Measurements from ENCODE around the gene EDEM2. TPM values are rescaled to one million over a fixed set of nuclear protein-coding genes. Genes with fewer than 3 reads are reported as not detected.
"Not testable (repeated sequence)": the region's sequence is repeated elsewhere in the genome, so short reads cannot be mapped to it uniquely, and the experiment has no call there.

EDEM2 gene, protein sequence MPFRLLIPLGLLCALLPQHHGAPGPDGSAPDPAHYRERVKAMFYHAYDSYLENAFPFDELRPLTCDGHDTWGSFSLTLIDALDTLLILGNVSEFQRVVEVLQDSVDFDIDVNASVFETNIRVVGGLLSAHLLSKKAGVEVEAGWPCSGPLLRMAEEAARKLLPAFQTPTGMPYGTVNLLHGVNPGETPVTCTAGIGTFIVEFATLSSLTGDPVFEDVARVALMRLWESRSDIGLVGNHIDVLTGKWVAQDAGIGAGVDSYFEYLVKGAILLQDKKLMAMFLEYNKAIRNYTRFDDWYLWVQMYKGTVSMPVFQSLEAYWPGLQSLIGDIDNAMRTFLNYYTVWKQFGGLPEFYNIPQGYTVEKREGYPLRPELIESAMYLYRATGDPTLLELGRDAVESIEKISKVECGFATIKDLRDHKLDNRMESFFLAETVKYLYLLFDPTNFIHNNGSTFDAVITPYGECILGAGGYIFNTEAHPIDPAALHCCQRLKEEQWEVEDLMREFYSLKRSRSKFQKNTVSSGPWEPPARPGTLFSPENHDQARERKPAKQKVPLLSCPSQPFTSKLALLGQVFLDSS
- 15.1 TPM for total RNA-seq
- polyA plus RNA-seq, result 17.8 TPM

DNA sequence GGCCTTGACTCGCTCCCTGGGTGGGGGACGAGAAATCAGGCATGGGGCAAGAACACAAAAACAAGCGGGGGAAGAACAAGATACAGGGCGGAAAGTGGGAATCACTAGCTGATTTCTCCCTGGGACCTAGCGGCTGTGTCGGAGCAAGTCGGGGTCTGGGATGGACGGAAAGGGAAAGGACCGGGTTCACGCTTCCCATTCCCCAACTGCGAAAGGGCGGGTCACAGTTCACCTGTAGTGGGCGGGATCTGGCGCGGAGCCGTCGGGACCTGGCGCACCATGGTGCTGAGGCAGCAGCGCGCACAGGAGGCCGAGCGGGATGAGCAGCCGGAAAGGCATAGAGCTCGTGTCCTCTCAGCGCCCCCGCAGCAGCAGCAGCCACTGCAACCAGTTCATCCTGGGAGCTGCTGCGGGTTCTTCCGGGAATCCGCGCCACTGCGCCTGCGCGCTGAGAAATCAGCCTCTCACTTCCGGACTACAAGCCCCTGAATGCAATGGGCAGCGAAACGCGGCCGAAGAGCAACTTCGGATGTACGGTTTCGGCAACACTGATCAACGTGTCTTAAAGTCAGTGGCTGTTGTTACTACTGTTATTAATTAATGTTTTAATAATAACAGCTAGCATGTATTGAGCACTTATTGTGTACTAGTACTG lies at the start of gene EDEM2:
Gene EDEM2, minus strand, starts transcription at position 417 of the 655 bp plus-strand sequence. Its CDS starts 78 bp downstream, at position 339.
- under 1% methylated on average over 42 of the region's 42 CpGs for WGBS
- peak; percentile 83 for DNase-seq (ENCODE audit: extremely low spot score)
- H3K27ac ChIP-seq (ENCODE audit: low read depth), result peak within 1 kb of the TSS; percentile 72
- H3K4me1 ChIP-seq (ENCODE audit: insufficient read depth), result no peaks in the 10 kb centered on the region
- peak within 1 kb of the TSS; percentile 72 for H3K4me3 ChIP-seq (ENCODE audit: low read depth, low read length)
- no peaks in the 10 kb centered on the region for H3K36me3 ChIP-seq (ENCODE audit: insufficient read depth)

DNA sequence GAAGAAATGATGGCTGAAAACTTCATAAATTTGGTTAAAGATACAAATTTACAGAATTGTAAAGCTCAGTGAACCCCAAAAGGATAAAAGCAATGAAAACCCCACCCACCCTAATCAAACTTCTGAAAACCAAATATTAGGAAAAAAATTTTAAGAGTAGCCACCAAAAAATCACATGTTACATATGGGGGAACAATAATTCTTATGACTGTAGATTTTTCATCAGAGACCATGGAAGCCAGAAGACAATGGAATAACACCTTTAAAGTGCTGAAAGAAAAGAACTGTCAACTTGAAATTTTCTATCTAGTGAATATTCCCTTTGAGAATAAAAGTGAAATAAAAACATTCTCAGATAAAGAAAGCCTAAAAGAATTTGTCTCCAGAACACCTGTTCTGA lies 49.2 kb upstream of the EDEM2 start:
- H3K4me3 ChIP-seq (ENCODE audit: low read depth, low read length), result no peak overlapping the region
- no peaks in the 10 kb centered on the region for H3K36me3 ChIP-seq (ENCODE audit: insufficient read depth)
- no peak for DNase-seq (ENCODE audit: extremely low spot score)
- no peak overlapping the region for H3K27ac ChIP-seq (ENCODE audit: low read depth)
- no peaks in the 10 kb centered on the region for H3K4me1 ChIP-seq (ENCODE audit: insufficient read depth)

DNA sequence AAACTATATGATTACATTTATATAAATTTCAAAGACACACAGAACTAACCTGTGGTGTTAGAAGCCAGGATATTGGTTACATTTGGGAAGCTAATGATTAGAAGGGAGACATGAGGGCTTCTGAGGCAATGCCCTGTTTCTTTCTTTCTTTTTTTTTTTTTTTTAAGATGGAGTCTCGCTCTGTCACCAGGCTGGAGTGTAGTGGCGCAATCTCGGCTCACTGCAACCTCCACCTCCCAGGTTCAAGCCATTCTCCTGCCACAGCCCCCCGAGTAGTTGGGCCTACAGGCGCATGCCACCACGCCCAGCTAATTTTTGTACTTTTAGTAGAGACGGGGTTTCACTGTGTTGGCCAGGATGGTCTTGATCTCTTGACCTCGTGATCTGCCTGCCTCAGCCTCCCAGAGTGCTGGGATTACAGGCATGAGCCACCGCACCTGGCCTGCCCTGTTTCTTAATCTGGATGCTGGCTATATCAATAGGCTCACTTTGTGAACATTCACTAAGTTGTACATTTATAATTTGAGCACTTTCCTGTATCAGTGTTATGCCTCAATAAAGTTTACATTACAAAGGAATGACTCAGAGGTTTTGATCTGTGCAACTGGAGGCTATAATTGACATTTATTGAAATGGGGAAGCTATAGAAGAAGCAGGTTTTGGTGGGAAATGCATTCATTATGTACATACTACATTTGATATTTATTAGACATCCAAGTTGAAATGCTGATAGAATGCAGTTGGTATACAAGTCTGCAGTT lies 46.1 kb upstream of the EDEM2 start:
- H3K36me3 ChIP-seq (ENCODE audit: insufficient read depth); H3K4me1 ChIP-seq (ENCODE audit: insufficient read depth); DNase-seq (ENCODE audit: extremely low spot score); H3K27ac ChIP-seq (ENCODE audit: low read depth); H3K4me3 ChIP-seq (ENCODE audit: low read depth, low read length): not testable (repeated sequence)
- 86% methylated on average over 9 of the region's 9 CpGs for WGBS

DNA sequence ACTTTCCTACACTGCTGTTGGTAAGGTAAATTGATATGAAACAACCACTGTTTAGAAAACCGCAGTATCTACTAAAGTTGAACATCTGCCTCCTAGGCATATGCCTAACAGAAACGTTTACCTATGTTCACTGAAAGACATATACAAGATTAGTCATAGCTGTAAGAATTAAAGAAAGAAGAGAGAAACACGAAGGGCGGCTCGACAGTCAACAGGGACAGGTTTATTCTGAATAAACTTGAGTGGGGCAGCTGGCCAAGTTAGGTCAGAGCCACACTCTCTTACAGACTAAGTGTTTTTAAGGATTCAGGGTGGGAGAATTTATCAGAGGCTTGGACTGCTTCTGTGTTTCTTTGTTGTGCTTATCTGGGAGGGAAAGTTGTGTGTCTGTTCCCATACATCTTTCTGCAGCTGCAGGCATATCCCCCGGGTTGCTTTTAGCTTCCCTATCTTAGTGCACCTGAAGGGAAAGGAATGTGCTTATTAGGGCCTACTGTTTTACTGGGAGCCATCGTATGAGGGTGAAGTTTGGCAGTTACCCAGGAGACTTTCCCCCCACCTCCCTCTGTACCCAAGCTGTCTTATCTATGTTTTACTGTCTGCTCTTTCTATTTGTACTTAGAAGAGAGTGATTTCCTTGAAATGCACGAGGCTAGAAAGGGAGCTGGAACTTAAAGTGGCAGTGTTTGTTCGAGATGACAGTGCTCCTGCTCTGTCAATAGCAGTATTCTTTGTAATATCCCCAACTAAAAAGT lies 45.2 kb upstream of the EDEM2 start:
- WGBS, result 35% methylated on average over 9 of the region's 9 CpGs
- no peaks in the 10 kb centered on the region for H3K4me1 ChIP-seq (ENCODE audit: insufficient read depth)
- no peak overlapping the region for H3K27ac ChIP-seq (ENCODE audit: low read depth)
- no peak overlapping the region for H3K4me3 ChIP-seq (ENCODE audit: low read depth, low read length)
- DNase-seq (ENCODE audit: extremely low spot score), result no peak
- no peaks in the 10 kb centered on the region for H3K36me3 ChIP-seq (ENCODE audit: insufficient read depth)

DNA sequence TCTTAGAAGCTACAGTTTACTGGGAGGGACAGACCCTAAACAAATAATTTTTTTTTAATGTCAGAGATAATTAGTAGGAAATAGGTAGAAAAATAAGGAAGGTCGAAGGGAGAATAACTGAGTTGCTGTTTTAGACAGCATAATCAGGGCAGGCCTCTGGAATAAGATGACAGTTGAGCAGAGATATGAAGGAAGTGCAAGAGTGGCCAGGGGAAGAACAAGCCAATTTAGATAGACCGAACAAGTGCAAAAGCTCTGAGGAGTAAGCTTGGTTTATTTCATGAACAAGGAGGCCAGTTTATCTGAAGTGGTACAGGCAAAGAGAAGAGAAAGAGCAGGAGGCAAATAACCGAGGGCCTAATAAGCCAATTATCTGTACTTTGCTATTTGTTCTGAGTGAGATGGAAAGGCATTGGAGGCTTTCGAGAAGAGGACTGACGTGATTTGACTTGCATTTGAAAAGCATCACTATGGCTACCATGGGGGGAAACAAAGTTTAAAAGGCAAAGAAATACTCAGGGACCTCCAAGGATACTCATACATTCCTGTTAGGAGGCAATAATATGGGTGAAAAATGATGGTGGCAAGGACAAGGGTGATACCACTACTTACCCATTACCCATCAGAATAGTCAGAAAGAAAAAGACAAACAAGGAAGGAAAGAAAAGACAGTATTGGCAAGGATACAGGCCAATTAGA lies 44.4 kb upstream of the EDEM2 start:
- no peaks in the 10 kb centered on the region for H3K4me1 ChIP-seq (ENCODE audit: insufficient read depth)
- no peak for DNase-seq (ENCODE audit: extremely low spot score)
- WGBS, result 87% methylated on average over 5 of the region's 5 CpGs
- no peak overlapping the region for H3K27ac ChIP-seq (ENCODE audit: low read depth)
- H3K4me3 ChIP-seq (ENCODE audit: low read depth, low read length), result no peak overlapping the region
- H3K36me3 ChIP-seq (ENCODE audit: insufficient read depth), result no peaks in the 10 kb centered on the region

DNA sequence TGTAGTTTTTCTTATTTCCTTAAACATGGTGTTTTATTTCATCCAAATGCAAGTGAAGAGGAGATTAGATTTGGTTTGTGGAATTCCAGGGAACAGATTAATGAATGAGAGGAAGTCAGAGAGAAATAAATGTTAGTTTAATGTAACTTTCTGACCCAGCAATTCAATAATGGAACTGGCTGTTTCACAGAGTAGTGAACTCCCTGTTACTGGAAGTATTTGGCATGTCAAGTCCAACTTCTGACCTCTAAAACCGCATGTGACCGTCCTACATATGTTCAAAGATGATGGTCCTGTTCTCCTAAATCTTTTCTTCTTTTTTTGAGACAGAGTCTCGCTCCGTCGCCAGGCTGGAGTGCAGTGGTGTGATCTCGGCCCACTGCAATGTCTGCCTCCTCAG lies 43.4 kb upstream of the EDEM2 start:
- Histone ChIP-seq H3K4me1 (ENCODE audit: insufficient read depth) (no peaks in the 10 kb centered on the region), H3K4me3 (ENCODE audit: low read depth, low read length) (no peak overlapping the region), H3K27ac (ENCODE audit: low read depth) (no peak overlapping the region), H3K36me3 (ENCODE audit: insufficient read depth) (no peaks in the 10 kb centered on the region)
- no peak for DNase-seq (ENCODE audit: extremely low spot score)
- 87% methylated on average over 6 of the region's 6 CpGs for WGBS

DNA sequence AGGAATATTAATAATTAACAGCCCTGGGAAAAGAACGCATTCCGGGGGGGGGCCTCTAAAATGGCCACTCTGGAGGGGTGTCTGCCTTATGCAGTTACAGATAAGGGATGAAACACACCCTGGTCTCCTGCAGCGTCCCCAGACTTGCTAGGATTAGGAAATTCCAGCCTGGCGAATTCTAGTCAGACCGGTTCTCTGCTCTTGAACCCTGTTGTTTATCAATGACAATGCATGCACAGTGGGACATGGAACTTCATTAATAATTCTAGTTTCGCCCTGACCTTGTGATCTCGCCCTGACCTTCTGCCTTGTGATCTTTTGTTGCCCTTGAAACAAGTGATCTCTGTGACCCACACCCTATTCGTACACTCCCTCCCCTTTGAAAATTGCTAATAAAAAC lies 42.1 kb upstream of the EDEM2 start:
- not testable (repeated sequence) for H3K36me3 ChIP-seq (ENCODE audit: insufficient read depth); H3K27ac ChIP-seq (ENCODE audit: low read depth); H3K4me3 ChIP-seq (ENCODE audit: low read depth, low read length); H3K4me1 ChIP-seq (ENCODE audit: insufficient read depth); DNase-seq (ENCODE audit: extremely low spot score)
- WGBS, result 88% methylated on average over 8 of the region's 8 CpGs

DNA sequence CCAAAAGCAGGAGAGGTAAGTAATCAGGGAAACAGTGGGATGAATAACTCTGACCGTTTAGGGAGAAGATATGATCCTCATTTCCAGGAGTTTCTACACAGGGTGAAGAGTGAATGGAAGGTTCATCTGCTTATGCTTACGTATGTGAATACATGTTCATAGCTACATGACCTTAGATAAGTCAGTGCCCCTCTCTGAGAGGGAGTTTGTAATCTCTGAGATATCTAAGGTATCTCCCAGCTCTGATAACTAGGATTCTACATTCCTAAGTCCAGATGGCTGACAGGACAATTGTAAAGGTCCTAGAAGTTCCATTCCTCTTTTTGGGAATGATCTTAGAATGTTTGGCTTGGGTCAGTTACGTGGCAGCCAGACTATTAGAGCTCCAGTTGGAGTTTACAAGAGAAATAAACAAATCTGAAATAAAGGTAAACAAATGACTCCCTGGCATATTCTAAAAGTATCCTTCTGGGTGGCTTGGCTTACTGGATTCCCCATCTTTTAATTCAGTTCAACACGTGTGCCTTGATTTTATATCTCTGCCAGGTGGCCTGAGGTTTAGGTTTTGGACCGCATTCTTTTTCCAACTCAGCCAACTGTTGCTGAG lies 40.6 kb upstream of the EDEM2 start:
- no peaks in the 10 kb centered on the region for H3K4me1 ChIP-seq (ENCODE audit: insufficient read depth)

DNA sequence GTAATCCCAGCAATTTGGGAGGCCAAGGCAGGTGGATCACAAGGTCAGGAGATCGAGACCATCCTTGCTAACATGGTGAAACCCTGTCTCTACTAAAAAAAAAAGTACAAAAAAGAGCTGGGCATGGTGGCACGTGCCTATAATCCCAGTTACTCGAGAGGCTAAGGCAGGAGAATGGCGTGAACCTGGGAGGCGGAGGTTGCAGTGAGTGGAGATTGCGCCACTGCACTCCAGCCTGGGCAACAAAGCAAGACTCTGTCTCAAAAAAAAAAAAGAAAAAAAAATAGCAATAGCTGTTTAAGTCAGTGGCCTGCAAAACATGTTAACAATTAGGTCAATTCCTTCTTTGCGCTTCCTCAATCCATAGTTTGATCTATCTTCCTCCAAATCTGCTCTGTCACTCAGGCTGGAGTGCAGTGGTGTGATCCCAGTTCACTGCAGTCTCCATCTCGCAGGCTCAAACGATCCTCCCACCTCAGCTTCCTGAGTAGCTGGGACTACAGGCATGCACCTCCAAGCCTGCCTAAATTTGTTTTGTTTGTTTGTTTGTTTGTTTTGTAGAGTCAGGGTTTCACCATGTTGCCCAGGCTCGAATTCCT lies 39.7 kb upstream of the EDEM2 start:
- H3K4me3 ChIP-seq (ENCODE audit: low read depth, low read length); H3K27ac ChIP-seq (ENCODE audit: low read depth); DNase-seq (ENCODE audit: extremely low spot score); H3K36me3 ChIP-seq (ENCODE audit: insufficient read depth); H3K4me1 ChIP-seq (ENCODE audit: insufficient read depth): not testable (repeated sequence)
- WGBS, result 89% methylated on average over 10 of the region's 10 CpGs

More for the DNA sequence above, 40.6 kb upstream of the EDEM2 start:
- Histone ChIP-seq H3K27ac (ENCODE audit: low read depth) (no peak overlapping the region), H3K36me3 (ENCODE audit: insufficient read depth) (no peaks in the 10 kb centered on the region), H3K4me3 (ENCODE audit: low read depth, low read length) (no peak overlapping the region)
- no peak for DNase-seq (ENCODE audit: extremely low spot score)
- 33% methylated on average over 5 of the region's 5 CpGs for WGBS

DNA sequence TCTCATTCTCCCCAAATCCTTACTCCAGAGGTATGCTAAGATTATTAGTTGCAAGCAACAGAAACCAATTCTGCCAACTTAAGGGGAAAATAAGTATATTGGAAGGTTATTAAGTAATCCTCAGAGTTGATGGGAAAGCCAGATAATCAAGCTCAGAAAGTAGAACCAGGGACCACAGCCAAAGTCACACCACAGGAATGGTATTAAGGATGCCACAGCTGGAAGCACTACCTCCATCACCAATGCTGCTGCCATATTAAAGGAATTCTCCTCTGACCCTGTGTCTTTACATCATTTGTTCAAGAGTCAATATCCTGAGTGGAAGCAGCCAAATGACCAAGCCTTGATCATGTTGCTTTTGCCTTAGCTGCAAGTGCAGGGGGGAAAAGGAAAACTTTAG lies 34.6 kb upstream of the EDEM2 start:
- Histone ChIP-seq H3K36me3 (ENCODE audit: insufficient read depth) (no peaks in the 10 kb centered on the region), H3K4me3 (ENCODE audit: low read depth, low read length) (no peak overlapping the region), H3K27ac (ENCODE audit: low read depth) (no peak overlapping the region), H3K4me1 (ENCODE audit: insufficient read depth) (no peaks in the 10 kb centered on the region)
- DNase-seq (ENCODE audit: extremely low spot score), result no peak

DNA sequence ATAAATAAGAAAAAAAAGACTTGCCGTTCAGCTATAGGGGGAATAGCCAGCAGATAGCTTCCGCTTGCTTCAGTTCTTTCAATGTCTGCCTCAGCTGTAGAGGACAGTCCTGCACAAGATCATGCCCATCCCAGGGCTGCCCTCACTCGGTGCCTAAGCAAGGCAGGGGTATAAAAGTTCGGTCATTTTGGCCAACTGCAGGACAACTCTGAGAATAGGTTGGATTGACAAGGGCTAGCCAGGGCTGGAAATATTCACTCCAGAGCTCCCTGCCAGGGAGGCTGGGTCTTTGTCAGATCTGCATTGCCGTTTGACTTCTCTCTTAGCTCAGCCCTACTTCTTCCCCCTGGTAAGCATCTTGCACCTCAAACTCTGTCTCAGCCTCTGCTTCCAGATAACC lies 33.1 kb upstream of the EDEM2 start:
- no peaks in the 10 kb centered on the region for H3K4me1 ChIP-seq (ENCODE audit: insufficient read depth)
- H3K36me3 ChIP-seq (ENCODE audit: insufficient read depth), result no peaks in the 10 kb centered on the region
- H3K4me3 ChIP-seq (ENCODE audit: low read depth, low read length), result no peak overlapping the region
- no peak overlapping the region for H3K27ac ChIP-seq (ENCODE audit: low read depth)
- no peak for DNase-seq (ENCODE audit: extremely low spot score)
- WGBS, result 90% methylated on average over 5 of the region's 5 CpGs
